Karpas-422 (cell line): ENCODE measurements around the gene KIF2C. TPM values are rescaled to one million over a fixed set of nuclear protein-coding genes. Genes with fewer than 3 reads are reported as not detected.
"Not testable (repeated sequence)": the region's sequence is repeated elsewhere in the genome, so short reads cannot be mapped to it uniquely, and the experiment has no call there.

ENCODE experiments used
- DNase-seq: peaks from one replicate; pipeline ENCODE4 v3.0.0-alpha.2; 2015
- H2AFZ ChIP-seq: fragments of 200-600 bp; sonication (generic); 2 replicates; pipeline ENCODE4 v1.6.1; 2014; ENCODE audit warnings: antibody characterized with exemption, low read length, mixed read lengths
- H3K27ac ChIP-seq: fragments of 200-600 bp; sonication (generic); 2 replicates; pipeline ENCODE4 v1.5.1; 2014; ENCODE audit warnings: mild to moderate bottlenecking, low read length, moderate library complexity
- H3K27me3 ChIP-seq: fragments of 200-600 bp; sonication (generic); 2 replicates; pipeline ENCODE4 v1.6.1; 2014; ENCODE audit warnings: low read length, mixed read lengths
- H3K36me3 ChIP-seq: fragments of 200-600 bp; sonication (generic); 2 replicates; pipeline ENCODE4 v1.6.1; 2014; ENCODE audit warnings: low read length, mixed read lengths; ENCODE audit not compliant: insufficient read depth
- H3K4me1 ChIP-seq: fragments of 200-600 bp; sonication (generic); 2 replicates; pipeline ENCODE4 v1.6.1; 2014; ENCODE audit warnings: mild to moderate bottlenecking, low read length, mixed read lengths
- H3K4me2 ChIP-seq: fragments of 200-600 bp; sonication (generic); 2 replicates; pipeline ENCODE4 v1.6.1; 2014; ENCODE audit warnings: low read length, low read depth, mild to moderate bottlenecking; ENCODE audit not compliant: poor library complexity, severe bottlenecking
- H3K4me3 ChIP-seq: fragments of 200-600 bp; sonication (generic); 2 replicates; pipeline ENCODE4 v1.5.1; 2014; ENCODE audit warnings: mild to moderate bottlenecking, antibody characterized with exemption, low read length, mixed read lengths
- H3K79me2 ChIP-seq: fragments of 200-600 bp; sonication (generic); 2 replicates; pipeline ENCODE4 v1.6.1; 2014; ENCODE audit warnings: mild to moderate bottlenecking, low read length, mixed read lengths
- H3K9ac ChIP-seq: fragments of 200-600 bp; sonication (generic); 2 replicates; pipeline ENCODE4 v1.6.0; 2014; ENCODE audit warnings: low read length
- H3K9me2 ChIP-seq: fragments of 200-600 bp; sonication (generic), shearing (Covaris generic); replicated peaks from 2 replicates; pipeline ENCODE4 v1.6.0; 2014; ENCODE audit warnings: mild to moderate bottlenecking, low read length, moderate library complexity; ENCODE audit not compliant: insufficient read depth
- H3K9me3 ChIP-seq: fragments of 300-700, 200-600 bp; sonication (generic); 2 replicates; pipeline ENCODE4 v1.6.1; 2014; ENCODE audit warnings: low read length, mixed read lengths
- H4K20me1 ChIP-seq: fragments of 200-600 bp; sonication (generic); 2 replicates; pipeline ENCODE4 v1.6.1; 2014; ENCODE audit warnings: mild to moderate bottlenecking, antibody characterized with exemption, low read length, low read depth; ENCODE audit not compliant: insufficient read depth
- total RNA-seq: library from RNA; depleted of rRNA; stranded (reverse); fragments of >200 nt; shearing (Covaris generic); gene quantifications from 2 replicates; pipeline ENCODE4 v1.2.3, GENCODE V29; 2014; ENCODE audit warnings: low replicate concordance

KIF2C gene
- total RNA-seq, 1 experiment from 2014 or later: 26.7 TPM

DNA sequence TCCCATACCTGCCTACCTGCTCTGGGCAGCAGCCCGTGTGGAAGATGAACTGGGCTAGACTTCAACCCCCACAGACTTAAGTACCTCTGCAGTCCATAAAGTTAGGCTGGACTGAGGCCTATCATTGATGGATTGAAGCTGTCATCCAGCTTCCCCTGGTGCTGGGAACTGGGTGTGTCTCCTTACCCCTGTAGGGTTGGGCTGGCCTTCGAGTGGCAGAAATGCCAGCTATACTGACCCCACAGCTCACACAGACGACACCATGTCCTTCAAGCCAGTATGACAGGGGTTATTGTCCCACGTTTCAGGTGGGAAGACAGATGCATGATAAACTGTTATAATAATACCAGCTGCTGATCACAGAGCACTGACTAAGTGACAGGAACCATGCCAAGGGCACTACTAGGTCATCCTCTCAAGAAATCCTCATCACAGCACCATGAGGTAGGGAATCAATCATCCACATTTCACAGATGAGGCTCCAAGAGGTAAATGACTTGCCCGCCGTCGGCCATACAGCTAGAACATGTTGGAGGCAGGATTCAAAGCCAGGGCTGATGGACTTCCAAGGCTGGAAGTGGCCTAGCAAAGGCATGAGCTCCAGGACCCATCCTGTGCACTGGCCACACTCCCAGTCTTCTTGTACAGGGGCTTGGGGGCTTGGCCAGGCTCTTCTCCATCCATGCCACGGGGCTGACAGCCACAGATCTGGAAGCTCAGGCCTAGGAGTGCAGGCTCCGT lies 48.7 kb downstream of the KIF2C start, which contains the start of gene BEST4:
TSS of gene BEST4 (minus strand) at position 51 of the 741 bp plus-strand sequence. CDS start 465 bp downstream, outside the sequence.
- Histone ChIP-seq H3K4me3 (no peak within 1 kb of the TSS), H2AFZ (no peak within 1 kb of the TSS), H3K4me2 (no peak within 1 kb of the TSS), H3K9ac (no peak within 1 kb of the TSS; the same call in 1 of the 2 replicates), H3K27ac (no peak within 1 kb of the TSS), H3K27me3 (no peaks in the 10 kb centered on the region), H4K20me1 (no peaks in the 10 kb centered on the region), H3K36me3 (no peaks in the 10 kb centered on the region), H3K79me2 (no peaks in the 10 kb centered on the region), H3K4me1 (peaks cover 34% of the 10 kb centered on the region), H3K9me2 (no peaks in the 10 kb centered on the region), H3K9me3 (no peaks in the 10 kb centered on the region)
- DNase-seq: no peak

DNA sequence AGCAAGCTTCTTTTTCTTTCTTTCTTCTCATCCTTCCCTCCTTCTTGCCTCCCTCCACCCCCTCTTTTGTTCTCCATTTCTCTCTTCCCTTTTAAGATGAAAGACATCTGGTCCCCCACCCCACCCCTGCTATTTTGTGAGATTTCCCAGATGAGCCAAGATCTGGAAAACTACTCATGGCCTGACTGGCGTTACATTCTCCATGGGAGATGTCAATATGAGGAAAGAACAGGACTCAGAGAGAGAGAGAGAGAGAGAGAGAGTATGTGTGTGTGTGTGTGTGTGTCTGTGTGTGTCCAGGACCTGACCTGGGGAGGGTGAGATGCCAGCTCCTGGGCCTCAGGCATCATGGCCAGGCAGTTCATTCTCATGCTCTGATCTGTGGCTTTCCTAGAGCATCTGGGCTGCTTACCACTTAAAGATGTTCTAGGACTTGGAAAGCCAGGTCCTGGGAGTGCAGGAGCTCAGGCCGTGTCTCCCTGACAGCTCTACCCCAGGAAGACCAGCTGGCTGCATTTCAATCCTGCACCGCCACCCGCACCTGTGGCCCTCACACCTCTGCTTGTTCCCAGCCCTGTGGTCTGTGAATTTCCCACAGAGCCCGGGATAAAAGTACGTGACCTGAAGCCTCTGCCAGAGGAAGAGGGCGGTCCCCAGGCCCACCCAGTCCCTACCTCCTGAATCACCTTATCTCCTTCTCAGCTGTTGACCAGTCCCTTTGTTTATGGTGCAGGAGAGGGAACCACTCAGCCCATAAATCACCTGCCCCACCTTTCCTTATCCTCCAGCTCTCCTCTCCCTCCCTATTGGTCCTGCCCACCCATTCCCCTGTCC lies 51.5 kb downstream of the KIF2C start:
- H3K27me3 ChIP-seq: no peaks in the 10 kb centered on the region
- no peak overlapping the region for H3K4me2 ChIP-seq
- H3K79me2 ChIP-seq: no peaks in the 10 kb centered on the region
- no peak for DNase-seq
- no peaks in the 10 kb centered on the region for H4K20me1 ChIP-seq
- no peak overlapping the region for H3K27ac ChIP-seq
- no peak overlapping the region for H3K9ac ChIP-seq
- H3K4me3 ChIP-seq: no peak overlapping the region
- H3K9me2 ChIP-seq: no peaks in the 10 kb centered on the region
- no peaks in the 10 kb centered on the region for H3K9me3 ChIP-seq
- peaks cover 7% of the 10 kb centered on the region for H3K4me1 ChIP-seq
- H3K36me3 ChIP-seq: no peaks in the 10 kb centered on the region
- H2AFZ ChIP-seq: no peak overlapping the region

DNA sequence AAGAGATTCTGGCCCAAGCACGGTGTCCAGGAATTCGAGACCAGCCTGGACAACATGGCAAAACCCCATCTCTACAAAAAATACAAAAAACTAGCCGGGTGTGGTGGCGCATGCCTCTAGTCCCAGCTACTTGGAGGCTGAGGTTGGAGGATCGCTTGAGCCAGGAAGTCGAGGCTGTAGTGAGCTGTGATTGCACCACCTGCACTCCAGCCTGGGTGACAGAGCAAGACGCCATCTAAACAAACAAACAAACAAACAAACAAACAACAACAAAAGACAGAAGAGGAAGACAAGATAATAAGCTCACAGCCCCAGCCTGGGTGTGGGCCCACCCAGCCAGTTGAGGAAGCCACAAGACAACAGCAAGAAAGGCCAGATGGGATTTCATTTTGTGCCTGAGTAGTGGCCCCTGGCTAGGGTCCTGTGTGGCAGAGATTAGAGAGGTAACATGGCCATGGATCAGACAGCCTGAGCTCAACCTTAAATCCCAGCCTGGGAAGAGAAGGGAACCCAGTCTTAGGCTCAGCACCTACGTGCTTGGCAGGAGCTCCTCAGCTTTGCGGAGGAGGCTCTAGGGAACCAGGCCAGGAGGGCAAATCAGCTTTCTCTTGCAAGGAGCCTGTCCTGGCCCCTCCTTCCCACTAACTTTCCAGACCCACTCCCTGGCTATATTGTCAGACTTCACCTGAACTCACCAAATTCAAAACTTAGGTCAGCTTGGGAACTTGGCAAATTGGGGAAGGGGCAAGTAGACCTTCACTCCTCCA lies 53.3 kb downstream of the KIF2C start:
- DNase-seq: no peak

DNA sequence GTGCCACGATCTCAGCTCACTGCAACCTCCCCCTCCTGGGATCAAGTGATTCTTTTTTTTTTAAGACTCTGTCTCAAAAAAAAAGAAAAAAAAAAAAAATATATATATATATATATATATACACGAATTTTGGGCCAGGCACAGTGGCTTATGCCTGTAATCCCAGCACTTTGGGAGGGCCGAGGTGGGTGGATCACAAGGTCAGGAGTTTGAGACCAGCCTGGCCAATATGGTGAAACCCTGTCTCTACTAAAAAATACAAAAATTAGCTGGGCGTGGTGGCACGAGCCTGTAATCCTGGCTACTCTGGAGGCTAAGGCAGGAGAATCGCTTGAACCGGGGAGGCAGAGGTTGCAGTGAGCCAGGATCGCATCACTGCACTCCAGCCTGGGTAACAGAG lies 58.2 kb downstream of the KIF2C start:
- not testable (repeated sequence) for H3K36me3 ChIP-seq, H3K27me3 ChIP-seq, H3K9ac ChIP-seq, H2AFZ ChIP-seq, H3K4me2 ChIP-seq, DNase-seq, H3K9me2 ChIP-seq, H4K20me1 ChIP-seq, H3K27ac ChIP-seq, H3K9me3 ChIP-seq, H3K4me3 ChIP-seq
- H3K79me2 ChIP-seq: peaks cover 13% of the 10 kb centered on the region
- peaks cover 23% of the 10 kb centered on the region for H3K4me1 ChIP-seq

More for the DNA sequence above, 53.3 kb downstream of the KIF2C start:
- H3K9ac ChIP-seq: no peak overlapping the region
- H2AFZ ChIP-seq: no peak overlapping the region
- no peaks in the 10 kb centered on the region for H3K9me2 ChIP-seq
- H3K9me3 ChIP-seq: no peaks in the 10 kb centered on the region
- no peak overlapping the region for H3K4me3 ChIP-seq
- no peak overlapping the region for H3K4me2 ChIP-seq
- no peak overlapping the region for H3K27ac ChIP-seq
- H4K20me1 ChIP-seq: no peaks in the 10 kb centered on the region
- no peaks in the 10 kb centered on the region for H3K79me2 ChIP-seq
- H3K36me3 ChIP-seq: no peaks in the 10 kb centered on the region
- no peaks in the 10 kb centered on the region for H3K27me3 ChIP-seq
- no peaks in the 10 kb centered on the region for H3K4me1 ChIP-seq

DNA sequence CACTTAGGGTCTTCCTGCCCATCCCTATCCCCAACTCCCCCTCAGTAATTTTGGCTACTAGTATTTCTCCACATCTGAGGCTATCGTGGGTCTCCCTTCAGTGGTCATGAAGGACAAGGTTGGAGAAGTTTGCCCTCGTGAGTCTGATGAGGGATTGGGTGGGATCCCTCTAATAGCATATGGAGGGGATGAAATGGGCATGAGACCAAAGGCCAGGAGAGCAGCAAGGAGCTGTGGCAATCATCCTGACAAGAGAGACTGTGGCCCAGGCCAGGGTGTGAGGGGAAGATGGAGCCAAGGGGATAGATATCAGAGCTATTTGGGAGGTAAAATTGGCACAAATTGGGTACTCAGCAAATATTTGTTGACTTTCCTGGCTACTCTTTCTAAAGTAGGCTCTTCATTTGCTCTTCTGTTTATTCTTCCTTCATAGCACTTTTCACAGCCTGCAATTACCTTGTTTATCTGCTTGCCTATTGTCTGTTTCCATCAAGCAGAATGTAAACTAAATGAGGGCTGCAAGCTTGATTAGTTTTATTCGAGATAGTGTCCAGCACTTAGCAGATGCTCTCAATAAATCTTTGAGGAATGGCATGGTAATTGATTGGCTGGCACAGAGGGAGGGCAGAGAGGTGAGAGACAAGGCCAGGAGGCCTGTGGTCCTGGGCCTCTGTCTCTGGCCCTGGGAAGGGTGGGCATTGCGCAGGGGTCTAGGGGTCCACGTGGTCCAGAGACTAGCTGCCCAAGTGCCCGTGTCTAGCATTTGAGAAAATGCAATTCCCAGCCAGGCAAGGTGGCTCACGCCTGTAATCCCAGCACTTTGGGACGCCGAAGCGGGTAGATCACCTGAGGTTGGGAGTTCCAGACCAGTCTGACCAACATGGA lies 59.1 kb downstream of the KIF2C start:
- no peak overlapping the region for H3K9ac ChIP-seq
- DNase-seq: no peak
- no peaks in the 10 kb centered on the region for H3K9me2 ChIP-seq
- peak overlapping the region; percentile 93 for H2AFZ ChIP-seq
- no peak overlapping the region for H3K27ac ChIP-seq
- H3K9me3 ChIP-seq: no peaks in the 10 kb centered on the region
- no peak overlapping the region for H3K4me3 ChIP-seq
- no peaks in the 10 kb centered on the region for H3K27me3 ChIP-seq
- 0 out of 2 replicates have a peak, but pooled peaks cover 3% of the 10 kb centered on the region for H3K36me3 ChIP-seq
- peaks cover 13% of the 10 kb centered on the region for H3K79me2 ChIP-seq
- H3K4me2 ChIP-seq: no peak overlapping the region
- no peaks in the 10 kb centered on the region; the same call in 1 of the 2 replicates for H4K20me1 ChIP-seq
- H3K4me1 ChIP-seq: peaks cover 23% of the 10 kb centered on the region

DNA sequence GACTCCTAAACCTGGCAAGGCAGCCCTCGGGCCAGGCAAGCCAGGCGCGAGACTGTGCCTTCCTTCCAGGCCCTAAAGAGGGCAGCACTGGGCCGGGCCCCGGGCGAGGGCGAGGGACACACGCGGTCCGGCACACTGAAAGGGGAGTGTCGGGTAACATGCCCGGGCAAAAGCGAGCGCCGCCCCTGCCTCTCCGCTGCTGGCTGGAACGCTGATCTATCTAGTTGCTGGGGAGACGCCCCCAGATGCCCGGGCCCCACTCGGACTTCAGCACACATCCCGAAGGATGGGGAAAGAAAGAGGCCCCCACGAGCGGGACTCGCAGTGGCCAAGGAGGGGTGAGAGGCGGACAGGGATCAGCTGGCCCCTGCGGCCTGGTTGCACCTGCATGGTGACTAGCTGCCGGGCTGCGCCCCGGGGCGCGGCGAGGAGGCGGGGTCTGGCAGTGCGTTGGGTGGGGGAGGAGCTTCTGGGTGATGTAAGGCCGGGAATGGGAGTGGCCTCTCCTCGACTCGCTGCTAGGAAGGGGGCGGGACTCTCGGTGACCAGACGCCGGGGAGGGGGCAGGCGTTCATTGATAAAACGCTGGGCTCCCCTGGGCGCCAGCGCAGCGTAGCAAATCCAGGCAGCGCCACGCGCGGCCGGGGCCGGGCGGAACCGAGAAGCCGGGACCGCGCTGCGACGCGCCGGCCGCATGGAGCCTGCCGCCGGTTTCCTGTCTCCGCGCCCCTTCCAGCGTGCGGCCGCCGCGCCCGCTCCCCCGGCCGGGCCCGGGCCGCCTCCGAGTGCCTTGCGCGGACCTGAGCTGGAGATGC lies 60.3 kb downstream of the KIF2C start, which contains the start of gene PLK3:
TSS of gene PLK3 (plus strand) at position 608 of the 815 bp plus-strand sequence. CDS start at position 695, 87 bp downstream.
- H4K20me1 ChIP-seq: no peaks in the 10 kb centered on the region; the same call in 1 of the 2 replicates
- H2AFZ ChIP-seq: peak within 1 kb of the TSS; percentile 89
- peak within 1 kb of the TSS; percentile 95 for H3K4me3 ChIP-seq
- H3K4me2 ChIP-seq: peak within 1 kb of the TSS; percentile 98
- DNase-seq: peak; percentile 99
- peaks cover 7% of the 10 kb centered on the region; the same call in 1 of the 2 replicates for H3K36me3 ChIP-seq
- peaks cover 23% of the 10 kb centered on the region for H3K4me1 ChIP-seq
- peaks cover 13% of the 10 kb centered on the region for H3K79me2 ChIP-seq
- peak within 1 kb of the TSS; percentile 95 for H3K9ac ChIP-seq
- H3K9me2 ChIP-seq: no peaks in the 10 kb centered on the region
- H3K27me3 ChIP-seq: no peaks in the 10 kb centered on the region
- H3K9me3 ChIP-seq: no peaks in the 10 kb centered on the region
- H3K27ac ChIP-seq: peak within 1 kb of the TSS; percentile 58
